ENCODE results near the gene BMPR1A.

BMPR1A gene

GRCh38 chr10:86799188-86799845 is 42.9 kb downstream of the BMPR1A start:
- TF ChIP-seq CTCF (IDR thresholded peaks at IDR 0.05; ENCODE audit: borderline replicate concordance, insufficient read depth, low read depth, low read length): no peak
- no peak overlapping the region for H3K4me3 ChIP-seq (ENCODE audit: low read depth, low read length)

GRCh38 chr10:86801995-86802394 is 45.6 kb downstream of the BMPR1A start:
- H3K4me3 ChIP-seq (ENCODE audit: low read depth, low read length): no peak overlapping the region
- no peak for TF ChIP-seq CTCF (IDR thresholded peaks at IDR 0.05; ENCODE audit: borderline replicate concordance, insufficient read depth, low read depth, low read length)

- H3K4me3 ChIP-seq (ENCODE audit: low read depth, low read length): no peak overlapping the region
- no peak for TF ChIP-seq CTCF (IDR thresholded peaks at IDR 0.05; ENCODE audit: borderline replicate concordance, insufficient read depth, low read depth, low read length)
Measured at GRCh38 chr10:86802473-86803108, 46.2 kb downstream of the BMPR1A start.

GRCh38 chr10:86803156-86803555 is 46.7 kb downstream of the BMPR1A start:
- no peak for TF ChIP-seq CTCF (IDR thresholded peaks at IDR 0.05; ENCODE audit: borderline replicate concordance, insufficient read depth, low read depth, low read length)

GRCh38 chr10:86804805-86805204 is 48.4 kb downstream of the BMPR1A start:
- no peak for TF ChIP-seq CTCF (IDR thresholded peaks at IDR 0.05; ENCODE audit: borderline replicate concordance, insufficient read depth, low read depth, low read length)

More at GRCh38 chr10:86803156-86803555, 46.7 kb downstream of the BMPR1A start:
- H3K4me3 ChIP-seq (ENCODE audit: low read depth, low read length): no peak overlapping the region

GRCh38 chr10:86813101-86813500 is 56.7 kb downstream of the BMPR1A start:
- no peak overlapping the region for H3K4me3 ChIP-seq (ENCODE audit: low read depth, low read length)
- TF ChIP-seq CTCF (IDR thresholded peaks at IDR 0.05; ENCODE audit: borderline replicate concordance, insufficient read depth, low read depth, low read length): no peak

More at GRCh38 chr10:86804805-86805204, 48.4 kb downstream of the BMPR1A start:
- H3K4me3 ChIP-seq (ENCODE audit: low read depth, low read length): no peak overlapping the region

- TF ChIP-seq CTCF (IDR thresholded peaks at IDR 0.05; ENCODE audit: borderline replicate concordance, insufficient read depth, low read depth, low read length): no peak
- no peak overlapping the region for H3K4me3 ChIP-seq (ENCODE audit: low read depth, low read length)
Measured at GRCh38 chr10:86813982-86814381, 57.6 kb downstream of the BMPR1A start.
